ENCODE results near the gene PBLD.

PBLD gene

GRCh38 chr10:68239069-68239468, 93.7 kb downstream of the PBLD start:
- no peak for DNase-seq (ENCODE audit: extremely low read depth in 1 of 2, low read depth in 1 of 2)

- DNase-seq (ENCODE audit: extremely low read depth in 1 of 2, low read depth in 1 of 2): no peak
Observed at GRCh38 chr10:68238371-68238770, 94.4 kb downstream of the PBLD start.

- DNase-seq (ENCODE audit: extremely low read depth in 1 of 2, low read depth in 1 of 2): no peak
Observed at GRCh38 chr10:68237173-68237572, 95.6 kb downstream of the PBLD start.

GRCh38 chr10:68235581-68235980, 97.1 kb downstream of the PBLD start:
- DNase-seq (ENCODE audit: extremely low read depth in 1 of 2, low read depth in 1 of 2): no peak

- no peak for DNase-seq (ENCODE audit: extremely low read depth in 1 of 2, low read depth in 1 of 2)
Observed at GRCh38 chr10:68235111-68235510, 97.6 kb downstream of the PBLD start.

GRCh38 chr10:68233046-68233445, 99.7 kb downstream of the PBLD start:
- DNase-seq (ENCODE audit: extremely low read depth in 1 of 2, low read depth in 1 of 2): no peak
